ENCODE measurements around the gene SPDYE2B.
"Not testable (repeated sequence)": the region's sequence is repeated elsewhere in the genome, so short reads cannot be mapped to it uniquely, and the experiment has no call there.

The SPDYE2B gene

DNA sequence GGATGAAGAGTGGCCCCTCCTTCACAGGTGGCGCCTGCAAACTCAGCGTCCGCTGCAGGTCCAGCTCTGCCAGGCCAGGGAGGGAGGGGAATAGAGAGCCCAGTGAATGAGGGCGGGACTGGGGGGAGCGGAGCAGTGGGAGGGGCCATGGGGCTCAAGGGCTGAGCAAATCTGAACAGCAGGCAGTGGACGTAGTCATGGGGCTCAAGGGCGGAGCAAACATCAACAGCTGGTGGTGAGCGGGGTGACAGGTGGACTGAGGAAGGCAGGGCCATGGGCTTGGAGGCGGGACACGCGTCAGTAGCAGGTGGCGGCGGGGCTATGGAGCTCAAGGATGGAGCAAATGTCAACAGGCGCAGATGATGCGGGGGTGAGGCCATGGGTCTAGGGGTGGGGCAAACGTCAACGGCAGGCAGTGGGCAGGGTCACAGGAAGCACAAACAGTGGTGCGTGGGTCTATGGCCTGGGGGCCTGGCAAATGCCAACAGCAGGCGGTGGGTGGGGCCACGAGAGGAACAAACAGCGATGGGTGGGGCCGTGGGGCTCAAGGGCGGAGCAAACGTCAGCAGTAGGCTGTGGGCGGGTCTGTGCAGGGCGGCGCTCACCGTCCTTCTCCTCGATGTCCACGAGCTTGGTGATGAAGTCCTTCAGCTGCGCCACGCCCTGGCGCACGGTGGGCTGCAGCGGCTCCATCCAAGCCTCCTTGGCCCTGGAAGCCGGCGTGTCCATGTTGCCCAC, 38.3 kb downstream of the SPDYE2B start:
- in situ Hi-C loops (cut with HindIII; ENCODE audit: low sequenced_read_pairs); DNase-seq (ENCODE audit: low read depth, low spot score); H3K4me3 ChIP-seq (ENCODE audit: low read depth, low read length): not testable (repeated sequence)

DNA sequence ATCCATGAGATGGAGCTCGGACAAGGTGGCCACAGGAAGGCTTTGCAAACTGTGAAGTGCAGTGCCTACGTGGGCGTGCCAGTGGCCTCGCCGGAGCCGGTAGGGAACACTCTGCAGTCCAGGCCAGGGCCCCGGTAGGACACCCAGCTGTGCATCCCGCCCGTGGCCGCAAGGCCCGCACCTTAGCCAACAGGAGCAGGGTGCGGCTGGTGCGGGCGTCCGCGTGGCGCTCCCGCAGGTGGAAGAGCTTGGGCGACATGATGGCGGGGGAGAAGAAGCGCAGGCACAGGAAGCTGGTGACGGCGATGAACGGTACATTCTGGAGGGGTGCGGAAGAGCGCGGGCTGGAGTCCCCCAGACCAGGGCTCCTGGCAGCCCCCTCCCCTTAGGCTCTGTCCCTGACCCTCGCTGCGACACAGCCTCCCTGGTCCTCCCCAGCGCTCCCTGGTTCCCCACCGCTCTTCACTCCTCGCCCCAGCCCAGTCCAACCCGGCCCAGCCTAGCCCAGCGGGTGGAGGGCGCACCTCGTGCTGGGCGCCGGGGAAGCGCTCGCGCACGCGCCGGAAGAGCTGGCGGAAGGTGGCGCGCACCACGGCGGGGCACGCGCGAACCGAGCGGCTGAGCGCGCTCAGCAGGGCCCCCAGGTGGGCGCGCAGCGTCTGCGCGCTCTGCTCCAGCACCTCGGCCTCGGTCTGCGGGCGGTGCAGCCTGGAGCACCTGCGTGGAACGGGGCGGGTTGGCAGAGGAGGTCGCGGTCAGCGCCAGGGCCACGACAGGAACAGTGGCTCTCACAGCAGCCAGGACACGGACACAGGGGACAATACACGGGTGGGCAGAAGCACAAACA, 39.5 kb downstream of the SPDYE2B start:
- in situ Hi-C loops (cut with HindIII; ENCODE audit: low sequenced_read_pairs); DNase-seq (ENCODE audit: low read depth, low spot score); H3K4me3 ChIP-seq (ENCODE audit: low read depth, low read length): not testable (repeated sequence)

- H3K4me3 ChIP-seq (ENCODE audit: low read depth, low read length); in situ Hi-C loops (cut with HindIII; ENCODE audit: low sequenced_read_pairs); DNase-seq (ENCODE audit: low read depth, low spot score): not testable (repeated sequence)
These were observed 40.5 kb downstream of the SPDYE2B start for GRCh38 chr7:102690602-102691001.

GRCh38 chr7:102694008-102694407, 43.9 kb downstream of the SPDYE2B start:
- H3K4me3 ChIP-seq (ENCODE audit: low read depth, low read length); DNase-seq (ENCODE audit: low read depth, low spot score); in situ Hi-C loops (cut with HindIII; ENCODE audit: low sequenced_read_pairs): not testable (repeated sequence)

- in situ Hi-C loops (cut with HindIII; ENCODE audit: low sequenced_read_pairs); DNase-seq (ENCODE audit: low read depth, low spot score); H3K4me3 ChIP-seq (ENCODE audit: low read depth, low read length): not testable (repeated sequence)
These were observed 45.0 kb downstream of the SPDYE2B start for GRCh38 chr7:102695033-102695552.

GRCh38 chr7:102696009-102696408, 45.9 kb downstream of the SPDYE2B start:
- DNase-seq (ENCODE audit: low read depth, low spot score); in situ Hi-C loops (cut with HindIII; ENCODE audit: low sequenced_read_pairs); H3K4me3 ChIP-seq (ENCODE audit: low read depth, low read length): not testable (repeated sequence)

DNA sequence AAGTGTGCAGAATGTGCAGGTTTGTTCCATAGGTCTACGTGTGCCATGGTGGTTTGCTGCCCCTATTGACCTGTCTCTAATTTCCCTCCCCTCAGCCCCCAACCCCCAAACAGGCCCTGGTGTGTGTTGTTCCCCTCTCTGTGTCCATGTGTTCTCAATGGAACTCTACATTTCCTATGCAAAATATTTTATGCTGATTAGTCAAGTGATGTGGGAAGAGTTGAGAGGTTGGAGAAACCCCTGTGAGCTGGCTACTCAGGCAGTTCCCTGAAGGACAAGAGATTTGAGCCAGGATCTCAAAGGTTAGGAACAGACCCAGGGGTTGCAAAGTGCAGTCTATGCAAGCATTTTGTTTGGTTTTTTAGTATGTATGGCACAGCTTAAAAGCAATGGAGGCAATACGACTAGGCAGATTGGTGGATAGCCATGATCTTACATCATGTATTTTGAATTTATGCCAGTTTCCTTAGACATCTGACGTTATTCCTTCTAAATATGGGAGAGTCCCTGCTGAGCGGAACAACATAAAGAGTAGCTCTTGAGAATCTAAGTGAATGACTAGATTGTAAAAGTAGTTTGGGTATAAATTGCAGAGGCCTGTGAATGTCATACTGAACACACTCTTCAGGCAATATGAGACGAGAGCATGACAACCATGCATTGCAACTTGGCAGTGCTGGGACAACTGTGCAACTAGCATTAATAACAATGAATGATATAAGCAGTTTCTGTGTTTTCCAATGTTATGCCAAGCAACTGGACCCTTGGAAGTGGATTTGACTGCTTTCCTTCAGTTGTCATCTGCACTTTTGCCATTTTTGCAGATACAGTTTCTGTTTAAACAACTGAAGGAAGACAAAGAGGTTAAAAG, 47.8 kb downstream of the SPDYE2B start:
- DNase-seq (ENCODE audit: low read depth, low spot score), result peak; percentile 37
- in situ Hi-C loops (cut with HindIII; ENCODE audit: low sequenced_read_pairs); H3K4me3 ChIP-seq (ENCODE audit: low read depth, low read length): not testable (repeated sequence)

DNA sequence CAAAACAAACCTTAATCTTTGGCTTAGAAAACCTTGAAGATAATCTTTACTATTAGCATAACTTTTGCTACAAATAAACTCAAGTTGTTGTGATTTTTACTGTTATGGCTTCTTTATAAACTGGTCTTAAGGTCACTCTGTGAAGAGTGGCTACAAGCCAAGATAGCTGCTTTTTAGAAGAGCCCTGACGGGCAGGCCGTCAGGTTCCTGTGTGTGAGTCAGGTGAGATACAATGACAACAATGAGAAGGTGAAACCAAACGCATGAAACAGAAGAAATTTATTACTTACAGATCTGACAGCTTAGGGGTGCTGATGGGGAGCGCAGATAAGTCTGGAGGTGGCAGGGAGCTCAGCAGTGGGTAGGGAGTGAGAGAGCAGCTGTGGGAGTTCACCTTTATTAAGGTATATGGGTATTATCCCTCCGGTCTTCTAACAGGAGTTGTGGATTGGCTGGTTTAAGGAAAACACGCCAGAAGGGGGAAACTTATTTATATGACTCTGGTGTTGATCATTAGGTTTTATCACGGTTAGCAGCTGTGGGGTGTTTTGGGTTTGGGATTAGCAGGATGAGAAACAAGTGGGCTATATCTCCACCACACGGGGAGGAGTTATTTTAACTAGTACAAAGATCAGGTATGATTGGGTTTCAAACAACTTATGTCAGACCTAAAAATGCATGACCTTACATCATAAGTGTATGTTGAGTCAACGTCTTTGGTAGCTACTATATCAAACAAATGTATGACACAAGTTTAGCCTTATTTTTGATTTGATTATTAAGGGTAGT, 49.0 kb downstream of the SPDYE2B start:
- in situ Hi-C loops (cut with HindIII; ENCODE audit: low sequenced_read_pairs); H3K4me3 ChIP-seq (ENCODE audit: low read depth, low read length); DNase-seq (ENCODE audit: low read depth, low spot score): not testable (repeated sequence)

Data from astrocyte of the spinal cord (primary cell).